NCI-H146 (cell line): ENCODE results near the gene GPR179.
"Not testable (repeated sequence)": the region's sequence is repeated elsewhere in the genome, so short reads cannot be mapped to it uniquely, and the experiment has no call there.

Source experiments
- DNase-seq: peaks from one replicate; lab custom pipeline; 2025; lab: John Stamatoyannopoulos, UW

The GPR179 gene

DNA sequence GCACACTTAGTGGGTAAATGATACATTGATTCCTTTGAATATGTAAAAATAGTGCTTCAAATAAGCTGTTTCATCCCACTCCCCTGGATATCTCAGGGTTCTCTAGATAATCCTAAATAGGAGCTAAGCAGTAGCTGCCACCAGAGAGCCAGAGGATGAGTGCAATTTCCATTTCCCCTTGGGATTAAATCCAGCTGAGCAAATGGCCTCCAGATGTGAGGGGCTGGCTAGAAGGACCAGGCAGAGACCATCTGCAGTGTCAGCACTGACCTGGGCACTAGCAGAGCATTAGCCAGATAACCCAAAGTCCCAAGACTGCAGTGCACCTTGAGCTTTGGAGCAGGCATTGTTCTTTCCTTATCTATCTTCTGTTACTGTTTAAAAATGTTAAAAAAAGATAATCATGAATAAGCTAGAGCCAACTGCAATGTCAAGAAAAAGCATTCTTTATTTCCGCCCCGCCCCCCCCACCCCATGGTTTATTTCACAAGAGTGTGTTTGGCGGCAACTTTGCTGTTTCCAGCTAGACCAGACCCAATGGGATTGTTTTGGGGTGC is 19.5 kb downstream of the GPR179 start:
- no peak for DNase-seq

- no peak for DNase-seq
Observed at GRCh38 chr17:38322897-38323296, 20.9 kb downstream of the GPR179 start.

DNA sequence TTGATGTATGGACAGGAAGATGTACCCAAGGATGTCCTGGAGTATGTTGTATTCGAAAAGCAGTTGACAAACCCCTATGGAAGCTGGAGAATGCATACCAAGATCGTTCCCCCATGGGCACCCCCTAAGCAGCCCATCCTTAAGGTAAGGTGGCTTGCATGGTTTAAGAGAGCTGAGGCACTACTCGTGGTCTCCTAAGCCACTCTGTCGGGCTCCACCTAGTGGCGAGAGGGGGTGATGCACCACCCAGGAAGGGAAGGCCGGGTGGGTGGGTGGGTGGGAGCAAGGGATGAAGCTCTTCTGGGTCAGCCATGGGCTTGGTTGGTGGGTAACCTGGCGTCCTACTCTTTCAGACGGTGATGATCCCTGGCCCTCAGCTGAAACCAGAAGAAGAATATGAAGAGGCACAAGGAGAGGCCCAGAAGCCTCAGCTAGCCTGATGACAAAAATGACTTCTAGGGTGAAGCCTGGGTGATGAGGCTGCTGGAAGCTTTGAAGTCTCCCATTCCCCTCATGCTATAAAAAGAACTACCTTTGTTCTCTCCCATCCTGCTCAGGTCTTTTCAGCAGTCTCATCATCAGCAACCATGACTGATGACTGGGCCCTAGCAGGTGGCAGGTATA is 21.5 kb downstream of the GPR179 start:
- DNase-seq = peak; percentile 45

DNA sequence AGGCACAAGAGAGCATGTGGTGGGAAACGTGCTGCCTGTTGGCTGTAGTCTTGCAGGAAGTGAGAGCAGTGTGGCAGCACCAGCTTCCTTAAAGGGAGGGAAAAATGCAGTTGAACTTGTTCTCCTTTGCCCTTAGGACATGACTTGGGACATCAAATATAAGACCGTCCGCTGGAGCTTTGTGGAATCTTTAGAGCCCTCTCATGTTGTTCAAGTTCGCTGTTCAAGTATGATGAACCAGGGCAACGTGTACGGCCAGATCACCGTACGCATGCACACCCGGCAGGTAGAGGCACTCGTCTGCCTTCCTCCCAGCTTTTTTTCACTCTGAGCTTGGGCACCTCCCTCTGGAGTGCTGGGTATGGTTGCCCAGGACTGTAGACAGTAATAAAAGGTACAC is 23.3 kb downstream of the GPR179 start:
- DNase-seq = no peak

DNA sequence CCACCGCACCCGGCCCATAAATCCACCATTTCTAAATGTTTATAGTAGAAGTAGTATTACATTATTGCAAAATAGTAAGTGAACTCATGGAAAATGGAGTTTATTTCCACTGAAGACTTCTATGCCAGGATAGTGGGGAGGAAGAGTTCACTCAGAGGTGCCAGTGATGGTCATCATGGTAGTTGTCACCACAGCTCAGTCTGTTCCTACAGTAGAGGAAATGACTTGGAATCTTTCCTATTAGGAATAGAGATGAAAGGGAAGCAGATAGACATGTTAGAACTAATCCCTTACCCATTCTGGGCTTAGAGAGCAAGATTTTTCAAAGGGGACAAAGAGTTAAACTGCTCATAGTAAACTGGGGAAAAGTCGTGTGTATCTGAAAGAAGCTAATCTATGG is 26.7 kb downstream of the GPR179 start:
- no peak for DNase-seq

- DNase-seq = no peak
Observed at GRCh38 chr17:38315497-38315896, 28.3 kb downstream of the GPR179 start.

DNA sequence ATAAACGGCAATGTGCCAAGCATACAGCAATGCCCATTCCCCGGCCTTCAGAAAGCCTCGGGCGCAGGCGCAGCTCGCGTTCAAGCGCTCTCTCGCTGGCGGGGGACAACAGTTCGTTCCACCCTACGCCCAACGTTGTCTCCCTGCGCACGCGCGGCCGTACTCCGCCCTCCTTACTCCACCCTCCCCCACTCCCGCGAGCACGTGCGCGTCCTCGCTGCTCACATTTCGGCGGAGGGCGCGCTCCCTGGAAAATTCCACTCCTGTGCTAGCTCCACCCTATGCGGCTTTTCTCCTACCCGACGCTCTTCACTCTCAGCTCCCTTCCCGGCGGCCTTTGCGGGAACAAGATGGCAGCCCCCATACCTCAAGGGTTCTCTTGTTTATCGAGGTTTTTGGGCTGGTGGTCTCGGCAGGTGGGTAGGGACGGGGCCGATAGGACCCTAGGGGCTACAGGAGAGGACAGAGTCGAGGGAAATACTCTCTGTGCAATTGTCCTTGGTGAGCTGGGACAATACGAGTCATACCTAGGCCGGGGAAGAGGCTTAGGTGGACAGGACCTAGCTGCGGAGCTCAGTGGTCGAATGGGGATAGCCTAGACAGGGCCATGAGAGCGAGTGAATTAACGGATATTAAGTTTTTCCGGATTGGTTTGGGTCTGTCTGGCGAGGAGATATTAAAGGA is 46.8 kb downstream of the GPR179 start, which contains the start of gene MRPL45:
TSS of gene MRPL45 (plus strand) at position 335 of the 684 bp plus-strand sequence. CDS start at position 351, 16 bp downstream.
- peak; percentile 97 for DNase-seq

DNA sequence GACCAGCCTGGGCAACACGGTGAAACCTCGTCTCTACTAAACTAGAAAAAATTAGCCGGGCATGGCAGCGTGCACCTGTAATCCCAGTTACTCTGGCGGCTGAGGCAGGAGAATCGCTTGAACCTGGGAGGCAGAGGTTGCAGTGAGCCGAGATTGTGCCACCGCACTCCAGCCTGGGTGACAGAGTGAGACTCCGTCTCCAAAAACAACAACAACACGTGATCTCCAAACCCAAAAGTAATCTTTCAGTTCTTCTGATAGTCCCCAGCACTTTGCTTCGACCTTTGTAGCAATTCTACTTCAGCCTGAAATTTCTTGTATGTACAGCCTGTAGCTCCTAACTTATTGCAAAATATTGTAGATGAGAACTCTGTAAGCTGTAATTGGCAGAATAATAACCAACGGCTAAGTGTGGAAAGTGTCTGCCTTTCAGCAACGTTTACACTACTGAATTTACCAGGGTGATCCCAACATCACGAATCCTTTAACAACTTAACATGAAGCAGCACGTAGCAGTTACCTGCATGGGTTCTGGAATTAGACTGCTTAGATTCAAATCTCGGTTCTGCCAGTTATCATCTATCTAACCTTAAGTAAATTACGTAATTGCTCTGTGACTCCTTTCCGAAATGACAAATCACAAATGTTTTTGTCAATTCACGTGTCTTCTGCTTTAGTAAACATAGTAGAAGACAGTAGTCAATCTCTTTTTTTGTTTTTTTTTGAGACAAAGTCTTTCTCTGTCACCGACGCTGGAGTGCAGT is 48.0 kb downstream of the GPR179 start:
- DNase-seq = peak; percentile 8

GRCh38 chr17:38289760-38290159 is 54.0 kb downstream of the GPR179 start:
- not testable (repeated sequence) for DNase-seq

DNA sequence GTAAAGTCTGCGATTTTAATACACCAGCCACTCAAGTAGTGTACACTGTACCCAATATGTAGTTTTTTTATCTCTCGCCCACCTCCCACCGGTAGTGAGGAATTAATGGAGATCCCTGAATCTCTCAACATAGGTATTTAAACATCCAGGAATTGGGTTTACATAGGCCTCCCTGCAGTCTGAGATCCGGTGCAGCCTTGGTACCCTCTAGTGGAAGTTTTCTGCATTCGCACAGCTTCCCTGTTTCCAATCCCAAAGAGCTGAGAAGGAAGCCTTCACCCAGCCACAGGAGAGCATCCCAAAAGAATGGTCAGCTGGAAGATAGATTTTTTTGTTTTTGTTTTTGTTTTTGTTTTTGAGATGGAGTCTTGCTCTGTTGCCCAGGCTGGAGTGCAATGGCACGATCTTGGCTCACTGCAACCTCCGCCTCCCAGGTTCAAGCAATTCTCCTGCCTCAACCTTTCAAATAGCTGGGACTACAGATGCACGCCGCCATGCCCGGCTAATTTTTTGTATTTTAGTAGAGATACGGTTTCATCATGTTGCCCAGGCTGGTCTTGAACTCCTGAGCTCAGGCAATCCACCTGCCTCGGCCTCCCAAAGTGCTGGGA is 55.4 kb downstream of the GPR179 start:
- peak; percentile 26 for DNase-seq

- not testable (repeated sequence) for DNase-seq
Observed at GRCh38 chr17:38286501-38287091, 57.2 kb downstream of the GPR179 start.

- DNase-seq = not testable (repeated sequence)
Observed at GRCh38 chr17:38285994-38286393, 57.8 kb downstream of the GPR179 start.
